ENCODE results near the gene PRKAR2A. TPM values are rescaled to one million over a fixed set of nuclear protein-coding genes. Genes with fewer than 3 reads are reported as not detected.
"Not testable (repeated sequence)": the region's sequence is repeated elsewhere in the genome, so short reads cannot be mapped to it uniquely, and the experiment has no call there.

The PRKAR2A gene
- total RNA-seq, 1 donor from 2014 or later: 25.2 TPM

DNA sequence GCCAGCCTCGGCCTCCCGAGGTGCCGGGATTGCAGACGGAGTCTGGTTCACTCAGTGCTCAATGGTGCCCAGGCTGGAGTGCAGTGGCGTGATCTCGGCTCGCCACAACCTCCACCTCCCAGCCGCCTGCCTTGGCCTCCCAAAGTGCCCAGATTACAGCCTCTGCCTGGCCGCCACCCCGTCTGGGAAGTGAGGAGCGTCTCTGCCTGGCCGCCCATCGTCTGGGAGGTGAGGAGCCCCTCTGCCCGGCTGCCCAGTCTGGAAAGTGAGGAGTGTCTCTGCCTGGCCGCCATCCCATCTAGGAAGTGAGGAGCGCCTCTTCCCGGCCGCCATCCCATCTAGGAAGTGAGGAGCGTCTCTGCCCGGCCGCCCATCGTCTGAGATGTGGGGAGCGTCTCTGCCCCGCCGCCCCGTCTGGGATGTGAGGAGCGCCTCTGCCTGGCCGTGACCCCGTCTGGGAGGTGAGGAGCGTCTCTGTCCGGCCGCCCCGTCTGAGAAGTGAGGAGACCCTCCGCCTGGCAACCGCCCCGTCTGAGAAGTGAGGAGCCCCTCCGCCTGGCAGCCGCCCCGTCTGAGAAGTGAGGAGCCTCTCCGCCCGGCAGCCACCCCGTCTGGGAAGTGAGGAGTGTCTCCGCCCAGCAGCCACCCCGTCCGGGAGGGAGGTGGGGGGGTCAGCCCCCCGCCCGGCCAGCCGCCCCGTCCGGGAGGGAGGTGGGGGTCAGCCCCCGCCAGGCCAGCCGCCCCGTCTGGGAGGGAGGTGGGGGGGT is 113.7 kb downstream of the PRKAR2A start:
- intact Hi-C loops (cut with micrococcal nuclease): not testable (repeated sequence)

DNA sequence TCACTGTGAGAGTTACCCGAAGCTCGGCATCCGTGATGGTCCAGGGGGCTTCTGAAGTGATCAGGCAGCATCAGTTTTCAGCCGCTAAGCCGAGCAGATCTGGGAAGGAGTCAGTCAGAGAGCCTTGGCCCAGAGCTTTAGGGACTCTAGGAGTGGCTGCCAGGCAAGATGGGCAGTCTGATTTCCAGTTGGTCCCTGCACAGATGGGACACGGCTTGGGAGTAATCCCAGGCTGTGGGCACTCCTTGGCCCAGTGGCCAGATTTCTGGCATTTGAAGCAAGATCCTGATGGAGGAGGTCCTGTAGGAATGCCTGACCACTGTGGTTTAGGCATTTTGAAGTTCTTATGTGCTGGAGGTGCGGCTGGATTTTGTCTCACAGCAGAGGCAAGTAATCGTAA is 120.2 kb downstream of the PRKAR2A start:
- intact Hi-C loops (cut with micrococcal nuclease): no loop called here

- intact Hi-C loops (cut with micrococcal nuclease): not testable (repeated sequence)
Measured at GRCh38 chr3:48725185-48725855, 122.4 kb downstream of the PRKAR2A start.

- intact Hi-C loops (cut with micrococcal nuclease): no loop called here
Measured at GRCh38 chr3:48723725-48724124, 123.9 kb downstream of the PRKAR2A start.

DNA sequence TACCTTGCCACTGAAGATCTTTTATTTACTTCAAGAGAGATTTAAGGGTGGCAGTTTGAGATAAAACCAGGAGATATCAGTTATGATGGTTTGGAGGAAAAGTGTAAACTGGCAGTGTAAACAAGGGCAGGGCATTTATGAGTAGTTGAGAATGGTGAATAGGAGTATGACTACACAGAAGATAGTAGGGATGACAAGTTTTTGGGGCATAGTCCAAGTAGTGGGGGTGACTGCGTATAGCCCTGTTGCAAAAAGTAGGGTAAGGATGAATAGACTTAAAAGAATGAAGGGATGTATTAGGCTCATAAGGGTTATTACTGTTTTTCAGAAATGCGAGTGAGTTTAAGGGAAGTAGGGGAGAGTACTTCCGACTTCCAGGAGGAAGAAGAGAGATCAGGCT is 124.4 kb downstream of the PRKAR2A start:
- intact Hi-C loops (cut with micrococcal nuclease): not testable (repeated sequence)

GRCh38 chr3:48716982-48717746 is 130.5 kb downstream of the PRKAR2A start, which contains the start of gene IP6K2:
IP6K2 (minus strand) TSS chr3:48717221; CDS start chr3:48695291, 21,930 bp downstream.
- intact Hi-C loops (cut with micrococcal nuclease): loop anchor here (1.0 to 5.0 kb wide), 9 partner anchors 32 to 754 kb away; partner anchors contain the start of genes ARIH2, CELSR3, DAG1 and NCKIPSD

DNA sequence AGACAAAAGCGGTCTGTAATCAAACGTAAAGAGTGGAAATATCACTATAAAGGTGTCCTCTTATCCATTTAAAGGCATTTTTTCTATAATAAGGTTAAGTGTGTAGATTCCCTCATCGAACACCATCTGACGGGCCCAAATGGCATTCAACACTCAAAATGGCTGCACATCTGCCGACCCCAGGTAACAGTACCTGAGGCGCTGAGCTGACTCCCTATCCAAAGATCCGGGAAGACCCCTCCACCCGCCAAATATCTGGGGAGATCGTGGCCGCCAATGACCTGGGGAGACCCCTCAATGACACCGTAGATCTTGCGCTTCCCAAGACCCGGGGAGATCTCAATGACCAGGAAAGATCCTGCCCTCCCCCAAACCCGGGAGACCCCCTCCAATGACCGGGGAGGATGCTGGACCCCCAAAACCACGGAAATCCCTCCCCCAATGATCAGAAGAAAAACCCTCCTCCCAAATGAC is 131.1 kb downstream of the PRKAR2A start:
- intact Hi-C loops (cut with micrococcal nuclease): loop anchor here (2.0 to 5.0 kb wide), 5 partner anchors 54 to 754 kb away; partner anchors contain the start of genes CELSR3, DAG1, QRICH1 and WDR6

GRCh38 chr3:48715174-48715800 is 132.4 kb downstream of the PRKAR2A start:
- intact Hi-C loops (cut with micrococcal nuclease): loop anchor here (5.0 kb wide), 2 partner anchors 377 to 473 kb away; partner anchors contain the start of genes QRICH1 and ZNF589

DNA sequence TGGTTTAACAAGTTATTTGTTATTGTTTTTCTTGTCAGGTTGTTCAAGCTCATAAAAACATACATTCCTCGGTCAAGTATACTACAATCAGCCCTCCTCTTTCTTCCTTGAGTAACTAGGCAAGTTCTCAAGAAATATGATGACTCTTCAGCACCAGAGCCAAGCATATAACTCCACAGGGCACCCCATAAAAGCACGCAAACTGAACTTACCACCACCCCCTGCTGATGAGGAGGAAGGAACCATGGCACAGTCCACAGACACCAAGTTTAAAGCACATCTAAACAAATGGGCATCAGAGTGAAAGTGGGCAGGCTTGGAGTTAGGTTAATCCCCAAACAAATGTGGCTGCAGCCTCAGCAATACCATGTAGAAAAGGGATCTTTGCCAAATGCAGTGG is 135.9 kb downstream of the PRKAR2A start:
- intact Hi-C loops (cut with micrococcal nuclease): no loop called here

DNA sequence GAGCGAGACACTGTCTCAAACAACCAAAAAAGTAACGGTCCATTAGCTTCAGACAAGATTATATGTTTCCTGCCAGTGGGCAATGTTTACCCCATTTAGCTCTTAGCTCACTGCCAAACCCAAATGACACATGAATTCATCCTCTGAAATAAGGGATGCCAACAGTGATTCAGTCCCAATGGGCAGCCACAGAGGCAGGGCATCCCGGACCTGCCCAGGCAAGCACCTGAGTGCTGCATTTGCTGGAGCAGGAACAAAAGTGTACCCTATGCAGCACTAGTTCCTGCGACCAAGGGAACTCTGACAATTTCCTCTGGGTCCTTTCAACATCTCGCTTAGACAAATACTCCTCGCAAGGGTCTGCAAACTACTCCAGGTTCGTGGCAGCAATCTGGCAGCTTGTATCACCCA is 138.6 kb downstream of the PRKAR2A start:
- intact Hi-C loops (cut with micrococcal nuclease): no loop called here

DNA sequence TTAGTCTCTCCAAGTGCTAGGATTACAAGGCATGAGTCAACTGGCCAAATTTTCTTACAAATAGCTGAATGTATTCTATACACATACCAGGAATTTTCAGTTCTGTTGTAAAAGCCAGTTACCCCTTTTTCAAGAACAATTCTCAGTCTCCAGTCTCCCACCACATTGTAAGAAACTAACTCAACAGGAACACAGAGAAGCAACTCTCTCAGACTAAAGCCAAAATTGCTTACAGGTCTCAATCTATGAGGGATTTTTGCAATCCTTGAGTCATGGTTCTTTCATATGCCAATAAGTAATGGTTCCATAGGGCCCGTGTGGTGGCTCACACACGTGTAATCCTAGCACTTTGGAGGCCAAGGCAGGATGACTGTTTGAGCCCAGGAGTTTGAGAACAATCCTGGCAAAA is 139.2 kb downstream of the PRKAR2A start:
- intact Hi-C loops (cut with micrococcal nuclease): no loop called here

DNA sequence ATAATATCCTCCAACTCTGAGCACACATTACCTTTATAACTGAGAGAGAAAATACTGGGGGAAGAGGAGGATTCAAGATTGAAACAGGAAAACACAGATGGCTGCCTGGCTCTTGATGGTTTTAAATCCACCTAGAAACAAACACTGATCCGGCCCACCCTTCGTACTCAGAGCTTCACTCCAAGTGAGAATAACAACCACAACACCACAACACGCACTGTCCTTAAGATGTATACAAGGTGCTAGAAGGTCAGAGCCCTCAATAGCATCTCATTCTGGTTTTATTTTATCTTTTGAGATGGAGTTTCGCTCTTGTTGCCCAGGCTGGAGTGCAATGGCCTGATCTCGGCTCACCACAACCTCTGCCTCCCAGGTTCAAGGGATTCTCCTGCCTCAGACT is 140.5 kb downstream of the PRKAR2A start:
- intact Hi-C loops (cut with micrococcal nuclease): no loop called here

- intact Hi-C loops (cut with micrococcal nuclease): no loop called here
Measured at GRCh38 chr3:48702320-48702920, 145.3 kb downstream of the PRKAR2A start.

GRCh38 chr3:48700731-48701405 is 146.8 kb downstream of the PRKAR2A start:
- intact Hi-C loops (cut with micrococcal nuclease): no loop called here

DNA sequence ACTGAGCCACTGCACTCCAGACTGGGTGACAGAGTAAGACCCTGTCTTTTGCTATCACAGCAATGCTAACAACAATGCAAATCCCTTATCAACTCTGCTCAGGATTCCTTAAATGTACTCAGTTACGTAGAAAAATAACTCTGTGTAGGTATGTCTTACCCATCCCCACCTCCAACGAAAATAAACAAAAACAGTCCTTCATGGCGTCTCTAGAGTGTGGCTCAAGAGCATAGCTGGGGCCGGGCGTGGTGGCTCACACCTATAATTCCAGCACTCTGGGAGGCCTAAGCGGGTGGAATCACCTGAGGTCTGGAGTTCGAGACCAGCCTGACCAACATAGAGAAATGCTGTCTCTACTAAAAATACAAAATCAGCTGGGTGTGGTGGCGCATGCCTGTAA is 148.8 kb downstream of the PRKAR2A start:
- intact Hi-C loops (cut with micrococcal nuclease): no loop called here

GRCh38 chr3:48697952-48698351 is 149.7 kb downstream of the PRKAR2A start:
- intact Hi-C loops (cut with micrococcal nuclease): no loop called here

DNA sequence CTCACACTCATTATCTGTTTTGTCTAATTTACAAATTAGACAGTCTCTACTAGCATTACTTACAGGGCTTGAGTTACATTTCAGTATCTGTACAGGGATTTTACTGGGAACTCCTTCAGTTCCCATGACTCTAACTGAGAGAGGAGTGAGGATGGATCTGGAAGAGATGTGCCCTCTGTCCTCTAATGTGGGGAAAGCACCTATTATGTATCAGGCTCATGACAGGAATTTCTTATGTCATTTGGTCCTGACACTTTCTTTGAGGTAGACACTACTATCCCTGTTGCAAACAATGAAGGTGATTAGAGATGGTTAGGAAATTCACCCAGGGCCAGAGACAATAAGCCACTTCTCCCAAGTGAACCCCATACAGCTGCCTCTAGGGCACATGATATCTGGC is 151.1 kb downstream of the PRKAR2A start:
- intact Hi-C loops (cut with micrococcal nuclease): no loop called here

All from T-helper 2 cell treated with Interferon-gamma antibody and Interleukin-4, amounts not matched to agents 100 ng/mL and 5 ng/mL, for 36 hours (primary cell).